HL-60 (cell line): ENCODE measurements around the gene ABHD16B.

Experiments
- DNase-seq, 2 experiments: peaks; one replicate each; pipeline ENCODE4 v3.0.0-alpha.2; 2010 to 2020; ENCODE audit warnings: low read depth in 1 of 2, low spot score in 1 of 2
- H3K27ac ChIP-seq: fragments of 250-450 bp; sonication (Bioruptor Pico); replicated peaks from 2 replicates; pipeline ENCODE4 v1.5.1; 2020; ENCODE audit warnings: mild to moderate bottlenecking, moderate library complexity
- H3K27me3 ChIP-seq: fragments of 250-450 bp; sonication (Bioruptor Pico); 2 replicates; pipeline ENCODE4 v1.5.1; 2021; ENCODE audit warnings: mild to moderate bottlenecking, moderate library complexity; ENCODE audit not compliant: insufficient read depth, poor library complexity, severe bottlenecking
- H3K4me3 ChIP-seq: replicated peaks from 2 replicates; pipeline ENCODE4 v1.5.1; 2011; ENCODE audit warnings: mild to moderate bottlenecking, control low read depth, low read length; ENCODE audit not compliant: insufficient read depth
- GABPA ChIP-seq: IDR thresholded peaks from 2 replicates; pipeline ENCODE4 v1.6.1; 2012; ENCODE audit warnings: low read depth
- POLR2AphosphoS5 ChIP-seq: IDR thresholded peaks from 2 replicates; pipeline ENCODE4 v1.6.1; 2012; ENCODE audit warnings: low read depth
- SPI1 ChIP-seq: IDR thresholded peaks from 2 replicates; pipeline ENCODE4 v1.6.1; 2012; ENCODE audit warnings: low read depth, mild to moderate bottlenecking, borderline replicate concordance
- TF ChIP-seq, protein P1 (sequence below): IDR thresholded peaks from 2 replicates; pipeline ENCODE4 v1.6.1; 2012; ENCODE audit warnings: low read depth; ENCODE audit not compliant: insufficient replicate concordance
- TF ChIP-seq, protein P2 (sequence below): IDR thresholded peaks from one replicate; pipeline ENCODE4 v1.5.1; 2011; ENCODE audit warnings: low read length, control low read depth, inconsistent platforms; ENCODE audit not compliant: insufficient read depth

ABHD16B gene

DNA sequence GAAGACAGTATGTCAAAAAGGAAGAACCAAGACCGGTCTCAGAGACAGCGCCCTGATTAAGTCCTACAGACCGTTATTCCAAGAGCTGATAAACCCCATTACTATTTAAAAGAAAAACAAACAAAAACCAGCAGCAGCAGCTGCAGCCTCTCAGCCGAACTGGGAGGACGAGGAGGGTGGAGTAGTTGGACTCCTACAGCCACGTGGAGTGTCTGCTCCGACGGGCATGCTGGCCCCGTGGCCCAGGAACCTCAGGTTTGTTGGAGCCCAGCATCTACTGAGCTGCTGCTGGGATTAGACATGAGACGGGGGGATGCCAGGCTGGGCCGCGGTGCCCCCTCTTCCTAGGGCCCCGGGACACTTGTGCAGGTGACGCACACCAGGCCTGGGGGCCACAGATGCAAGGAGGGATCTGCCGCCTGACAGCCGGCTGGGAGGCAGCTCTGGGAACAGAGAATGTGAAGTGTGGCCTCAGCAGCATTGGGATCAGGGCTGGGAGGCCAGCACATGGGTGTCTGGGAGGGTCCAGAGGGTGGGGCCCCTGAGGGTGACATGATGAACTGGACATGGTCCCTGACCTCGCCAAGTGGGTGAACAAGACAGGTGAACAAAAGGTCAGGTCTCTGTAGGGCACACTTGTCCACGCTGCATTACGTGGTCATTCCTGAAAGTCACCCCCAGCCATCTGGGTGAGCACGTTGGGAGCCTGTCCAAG is 27.4 kb upstream of the ABHD16B start:
- DNase-seq, result no peak
- Histone ChIP-seq H3K27ac (no peak overlapping the region), H3K27me3 (peaks cover 24% of the 10 kb centered on the region), H3K4me3 (no peak overlapping the region)
- TF ChIP-seq GABPA (no peak), SPI1 (no peak), POLR2AphosphoS5 (no peak)
- TF ChIP-seq, protein P1, sequence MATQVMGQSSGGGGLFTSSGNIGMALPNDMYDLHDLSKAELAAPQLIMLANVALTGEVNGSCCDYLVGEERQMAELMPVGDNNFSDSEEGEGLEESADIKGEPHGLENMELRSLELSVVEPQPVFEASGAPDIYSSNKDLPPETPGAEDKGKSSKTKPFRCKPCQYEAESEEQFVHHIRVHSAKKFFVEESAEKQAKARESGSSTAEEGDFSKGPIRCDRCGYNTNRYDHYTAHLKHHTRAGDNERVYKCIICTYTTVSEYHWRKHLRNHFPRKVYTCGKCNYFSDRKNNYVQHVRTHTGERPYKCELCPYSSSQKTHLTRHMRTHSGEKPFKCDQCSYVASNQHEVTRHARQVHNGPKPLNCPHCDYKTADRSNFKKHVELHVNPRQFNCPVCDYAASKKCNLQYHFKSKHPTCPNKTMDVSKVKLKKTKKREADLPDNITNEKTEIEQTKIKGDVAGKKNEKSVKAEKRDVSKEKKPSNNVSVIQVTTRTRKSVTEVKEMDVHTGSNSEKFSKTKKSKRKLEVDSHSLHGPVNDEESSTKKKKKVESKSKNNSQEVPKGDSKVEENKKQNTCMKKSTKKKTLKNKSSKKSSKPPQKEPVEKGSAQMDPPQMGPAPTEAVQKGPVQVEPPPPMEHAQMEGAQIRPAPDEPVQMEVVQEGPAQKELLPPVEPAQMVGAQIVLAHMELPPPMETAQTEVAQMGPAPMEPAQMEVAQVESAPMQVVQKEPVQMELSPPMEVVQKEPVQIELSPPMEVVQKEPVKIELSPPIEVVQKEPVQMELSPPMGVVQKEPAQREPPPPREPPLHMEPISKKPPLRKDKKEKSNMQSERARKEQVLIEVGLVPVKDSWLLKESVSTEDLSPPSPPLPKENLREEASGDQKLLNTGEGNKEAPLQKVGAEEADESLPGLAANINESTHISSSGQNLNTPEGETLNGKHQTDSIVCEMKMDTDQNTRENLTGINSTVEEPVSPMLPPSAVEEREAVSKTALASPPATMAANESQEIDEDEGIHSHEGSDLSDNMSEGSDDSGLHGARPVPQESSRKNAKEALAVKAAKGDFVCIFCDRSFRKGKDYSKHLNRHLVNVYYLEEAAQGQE, result no peak

DNA sequence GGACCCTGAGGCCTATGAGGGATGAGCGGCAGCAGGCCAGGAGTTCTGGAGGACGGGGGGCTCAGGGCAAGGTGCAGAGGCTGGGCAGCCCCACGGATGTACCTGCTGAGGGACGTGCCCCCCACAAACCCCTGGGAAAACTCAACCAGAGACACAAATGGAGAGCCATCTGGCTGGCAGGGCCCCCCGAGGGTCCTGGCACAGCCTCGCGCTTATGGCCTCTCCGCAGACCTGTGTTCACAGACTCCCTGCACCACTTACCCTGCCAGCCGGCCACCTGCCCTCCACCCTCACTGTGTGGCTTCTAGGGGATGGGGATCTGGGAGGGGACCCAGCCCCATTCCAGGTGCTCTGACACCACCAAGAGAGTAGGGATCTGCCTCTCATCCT is 26.8 kb upstream of the ABHD16B start:
- no peak for DNase-seq
- TF ChIP-seq, protein P2, sequence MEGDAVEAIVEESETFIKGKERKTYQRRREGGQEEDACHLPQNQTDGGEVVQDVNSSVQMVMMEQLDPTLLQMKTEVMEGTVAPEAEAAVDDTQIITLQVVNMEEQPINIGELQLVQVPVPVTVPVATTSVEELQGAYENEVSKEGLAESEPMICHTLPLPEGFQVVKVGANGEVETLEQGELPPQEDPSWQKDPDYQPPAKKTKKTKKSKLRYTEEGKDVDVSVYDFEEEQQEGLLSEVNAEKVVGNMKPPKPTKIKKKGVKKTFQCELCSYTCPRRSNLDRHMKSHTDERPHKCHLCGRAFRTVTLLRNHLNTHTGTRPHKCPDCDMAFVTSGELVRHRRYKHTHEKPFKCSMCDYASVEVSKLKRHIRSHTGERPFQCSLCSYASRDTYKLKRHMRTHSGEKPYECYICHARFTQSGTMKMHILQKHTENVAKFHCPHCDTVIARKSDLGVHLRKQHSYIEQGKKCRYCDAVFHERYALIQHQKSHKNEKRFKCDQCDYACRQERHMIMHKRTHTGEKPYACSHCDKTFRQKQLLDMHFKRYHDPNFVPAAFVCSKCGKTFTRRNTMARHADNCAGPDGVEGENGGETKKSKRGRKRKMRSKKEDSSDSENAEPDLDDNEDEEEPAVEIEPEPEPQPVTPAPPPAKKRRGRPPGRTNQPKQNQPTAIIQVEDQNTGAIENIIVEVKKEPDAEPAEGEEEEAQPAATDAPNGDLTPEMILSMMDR, result no peak
- TF ChIP-seq, protein P1, result no peak
- TF ChIP-seq POLR2AphosphoS5, result no peak
- TF ChIP-seq GABPA, result no peak
- no peak for TF ChIP-seq SPI1
- no peak overlapping the region for H3K27ac ChIP-seq
- peaks cover 18% of the 10 kb centered on the region for H3K27me3 ChIP-seq
- H3K4me3 ChIP-seq, result no peak overlapping the region

DNA sequence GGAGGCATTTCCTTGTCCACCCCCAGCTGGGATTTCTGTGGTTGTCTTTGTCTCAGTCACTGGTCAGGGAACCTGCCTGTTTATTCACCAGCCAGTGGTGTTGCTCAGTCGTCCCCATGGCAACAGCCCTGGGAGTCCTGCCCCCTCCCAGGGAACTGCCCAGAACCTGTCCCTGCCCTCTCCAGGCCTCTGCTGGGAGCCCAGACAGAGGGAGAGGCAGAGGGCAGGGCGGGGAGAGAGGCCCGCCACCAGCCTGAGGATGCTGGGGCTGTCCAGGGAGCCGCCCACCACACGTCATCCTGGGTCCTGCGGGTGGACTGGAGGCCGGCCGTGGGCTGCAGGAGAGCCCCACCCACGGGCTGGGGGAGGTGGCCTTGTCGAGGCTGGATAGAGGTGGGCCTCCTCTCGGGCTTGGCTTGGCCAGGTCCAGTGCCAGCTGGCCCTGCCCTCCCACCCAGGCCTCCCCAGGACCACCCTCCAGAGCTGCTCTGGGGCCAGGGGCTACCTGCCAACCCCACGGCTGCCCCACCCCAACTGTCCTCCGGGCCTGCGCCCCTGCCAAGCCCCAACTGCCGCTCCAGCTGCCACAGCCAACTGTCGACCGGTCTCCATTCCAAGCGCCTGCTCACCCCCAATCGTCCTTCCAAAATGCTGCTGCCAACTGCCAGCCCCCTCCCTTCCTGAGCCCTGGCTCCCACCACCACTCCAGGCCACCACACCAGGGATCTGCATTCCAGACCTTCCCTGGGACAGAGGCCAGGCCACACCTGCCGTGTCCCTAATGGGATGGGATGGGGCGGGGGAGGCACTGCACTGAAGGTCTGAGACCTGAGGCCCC is 26.1 kb upstream of the ABHD16B start:
- Histone ChIP-seq H3K27ac (no peak overlapping the region), H3K4me3 (no peak overlapping the region), H3K27me3 (peaks cover 12% of the 10 kb centered on the region)
- no peak for DNase-seq
- no peak for TF ChIP-seq SPI1
- no peak for TF ChIP-seq POLR2AphosphoS5
- TF ChIP-seq GABPA, result no peak
- TF ChIP-seq, protein P1, result no peak
- TF ChIP-seq, protein P2, result no peak
